K562 (cell line): ENCODE results near the gene ITPR2. TPM values are rescaled to one million over a fixed set of nuclear protein-coding genes. Genes with fewer than 3 reads are reported as not detected.

ENCODE experiments used
- ATAC-seq: fragments of 200-7000 bp; cut with Tn5 transposase; 3 replicates; pipeline ENCODE4 v1.9.1; 2020; ENCODE audit warnings: moderate library complexity
- BruUV-seq: library from RNA; stranded (reverse); fragments of 400-500 nt; replicated peaks from 2 replicates; lab custom pipeline; 2021; lab: Mats Ljungman, UMichigan
- CTCF ChIA-PET: fragments of 300-600 bp; formaldehyde crosslinking; extraction: SDS; loops from one replicate; lab custom pipeline; 2021; ENCODE audit warnings: low intra/inter-chr PET ratio; lab: Yijun Ruan, JAX
- POLR2A ChIA-PET: fragments of 300-600, 350-650 bp; sonication (Branson Sonifier 250); formaldehyde crosslinking; extraction: SDS; loops from one replicate; lab custom pipeline; 2021; ENCODE audit warnings: antibody characterized with exemption, inconsistent platforms; lab: Yijun Ruan, JAX
- DNase-seq, 4 experiments: peaks; one replicate each; pipeline versions ENCODE4 v3.0.0 to v3.0.0-alpha.2; 2011 to 2018; ENCODE audit warnings: low spot score in 3 of 4, mixed read lengths in 3 of 4; ENCODE audit errors: extremely low read depth in 1 of 4
- FAIRE-seq: peaks from 2 replicates; lab custom pipeline; 2011; peaks lifted over from hg19 to GRCh38; lab: Jason Lieb, UNC
- H2AFZ ChIP-seq: 2 replicates; pipeline ENCODE4 v1.6.0; 2011; ENCODE audit warnings: low read depth, low read length, control low read depth, inconsistent platforms
- H3K27ac ChIP-seq: fragments of 200-600 bp; 3 replicates; pipeline ENCODE4 v1.8.0; 2011; ENCODE audit warnings: low read depth, mild to moderate bottlenecking, control low read depth, inconsistent platforms, low read length, moderate library complexity, mixed read lengths; ENCODE audit errors: extremely low read depth
- H3K27me3 ChIP-seq, 2 experiments: fragments of 300-600 bp in 1 of 2; 2 replicates in 1 of 2; 3 replicates in 1 of 2; pipeline versions ENCODE4 v1.6.0 to v1.8.0; 2011; ENCODE audit warnings: inconsistent platforms in 2 of 2, low read length in 2 of 2, mild to moderate bottlenecking in 1 of 2, mixed read lengths in 1 of 2, moderate library complexity in 1 of 2; ENCODE audit not compliant: control insufficient read depth in 2 of 2, insufficient read depth in 2 of 2
- H3K36me3 ChIP-seq: fragments of 300-600 bp; 3 replicates; pipeline ENCODE4 v1.8.0; 2011; ENCODE audit warnings: mild to moderate bottlenecking, low read length, inconsistent platforms; ENCODE audit not compliant: control insufficient read depth, insufficient read depth
- H3K4me1 ChIP-seq, 2 experiments: fragments of 200-600 bp in 1 of 2; replicated peaks in 1 of 2; 2 replicates in 1 of 2; 3 replicates in 1 of 2; pipeline versions ENCODE4 v1.5.1 to v1.8.0; 2011; ENCODE audit warnings: inconsistent platforms in 2 of 2, low read length in 2 of 2, mild to moderate bottlenecking in 1 of 2, mixed read lengths in 1 of 2, moderate library complexity in 1 of 2; ENCODE audit not compliant: control insufficient read depth in 2 of 2, insufficient read depth in 2 of 2
- H3K4me2 ChIP-seq: 2 replicates; pipeline ENCODE4 v1.6.1; 2011; ENCODE audit warnings: low read length, control low read depth, inconsistent platforms, mixed read lengths; ENCODE audit not compliant: insufficient read depth
- H3K4me3 ChIP-seq: fragments of 200-600 bp; sonication (generic), shearing (Covaris generic); 2 replicates; pipeline ENCODE4 v1.5.1; 2016; ENCODE audit warnings: control low read depth, inconsistent platforms
- H3K79me2 ChIP-seq: fragments of 200-600 bp; 3 replicates; pipeline ENCODE4 v1.8.0; 2011; ENCODE audit warnings: low read length, inconsistent platforms; ENCODE audit not compliant: control insufficient read depth, insufficient read depth
- H3K9ac ChIP-seq, 2 experiments: 2 replicates each; pipeline versions ENCODE4 v1.6.0 to v1.6.1; 2011; ENCODE audit warnings: low read depth in 2 of 2, low read length in 2 of 2, control low read depth in 1 of 2, inconsistent platforms in 1 of 2, mild to moderate bottlenecking in 1 of 2, mixed read lengths in 1 of 2; ENCODE audit not compliant: insufficient read depth in 1 of 2
- H3K9me1 ChIP-seq: one replicate; pipeline ENCODE4 v1.6.0; 2011; ENCODE audit warnings: inconsistent platforms, mild to moderate bottlenecking, low read length, moderate library complexity; ENCODE audit not compliant: control insufficient read depth, insufficient read depth
- H3K9me3 ChIP-seq: replicated peaks from 2 replicates; pipeline ENCODE4 v1.5.1; 2011; ENCODE audit warnings: low read depth, low read length, inconsistent platforms; ENCODE audit not compliant: control insufficient read depth, insufficient read depth
- H4K20me1 ChIP-seq: replicated peaks from 2 replicates; pipeline ENCODE4 v1.6.1; 2011; ENCODE audit warnings: low read length, inconsistent platforms, mixed read lengths; ENCODE audit not compliant: control insufficient read depth, insufficient read depth
- ARID1B ChIP-seq: fragments of 450-650 bp; IDR thresholded peaks from 2 replicates; pipeline ENCODE4 v1.6.1; 2016; ENCODE audit warnings: antibody characterized with exemption, mild to moderate bottlenecking, inconsistent platforms
- EHMT2 ChIP-seq: fragments of 450-650 bp; IDR thresholded peaks from 2 replicates; pipeline ENCODE4 v1.6.1; 2018; ENCODE audit warnings: antibody characterized with exemption
- HMG20B ChIP-seq: fragments of 250-450 bp; sonication (Bioruptor Pico); IDR thresholded peaks from 2 replicates; pipeline ENCODE4 v1.5.0; 2021; ENCODE audit warnings: mild to moderate bottlenecking
- LEF1 ChIP-seq: fragments of 450-650 bp; IDR thresholded peaks from 2 replicates; pipeline ENCODE4 v1.6.1; 2016; ENCODE audit warnings: mild to moderate bottlenecking
- NKRF ChIP-seq: fragments of 450-650 bp; IDR thresholded peaks from 2 replicates; pipeline ENCODE4 v1.6.1; 2016; ENCODE audit warnings: borderline replicate concordance
- RUNX1 ChIP-seq: sonication (generic); IDR thresholded peaks from 2 replicates; pipeline ENCODE4 v1.6.1; 2016; ENCODE audit warnings: antibody characterized with exemption, low read depth
- TOE1 ChIP-seq, 2 experiments: fragments of 450-650 bp in 1 of 2; sonication (generic) in 1 of 2; formaldehyde crosslinking in 1 of 2; IDR thresholded peaks; 2 replicates each; pipeline versions ENCODE4 v1.7.1 to v1.8.0; 2016 to 2022; ENCODE audit warnings: borderline replicate concordance in 2 of 2, mild to moderate bottlenecking in 2 of 2, antibody characterized with exemption in 1 of 2, inconsistent platforms in 1 of 2, low read depth in 1 of 2, missing genetic modification reagents in 1 of 2, moderate library complexity in 1 of 2
- ZNF197 ChIP-seq: fragments of 200-800 bp; sonication (Bioruptor generic); IDR thresholded peaks from 2 replicates; pipeline ENCODE4 v1.6.1; 2016; ENCODE audit warnings: low read depth, missing genetic modification characterization, missing compliant biosample characterization
- ZNF668 ChIP-seq: fragments of 250-450 bp; sonication (Bioruptor Pico); IDR thresholded peaks from 2 replicates; pipeline ENCODE4 v1.8.0; 2022; ENCODE audit warnings: mild to moderate bottlenecking, inconsistent platforms
- WGBS: fragments of 100-300 bp; shearing (Covaris generic); methylation state at CpG from one replicate; pipeline ENCODE4 v1.1.6; 2016; ENCODE audit warnings: low coverage, mixed read lengths; ENCODE audit not compliant: insufficient coverage; ENCODE audit errors: missing lambda C conversion rate; 5-methylcytosine and 5-hydroxymethylcytosine counted together
- in situ Hi-C: fragments of 300-500 bp; cut with MboI; formaldehyde crosslinking; loops from 4 replicates; pipeline ENCODE4 v1.15.0; 2018; ENCODE audit warnings: inconsistent platforms, mixed read lengths
- intact Hi-C: fragments of 100-400 bp; cut with micrococcal nuclease; formaldehyde crosslinking; loops from 2 replicates; pipeline ENCODE4 v1.14.2; 2022
- polyA plus RNA-seq, 8 experiments: library from polyadenylated mRNA; depleted of rRNA in 4 of 8; stranded (reverse) in 5 of 8; unstranded in 3 of 8; fragments of >200 nt; fragmentation: Nextera tagmentation in 2 of 8; fragmentation: Illumina TruSeq in 1 of 8; extraction: Ambion mirVana in 2 of 8; extraction: Trizol in 1 of 8; gene quantifications; 2 replicates each; pipeline versions ENCODE4 v1.2.1 to v1.2.3, GENCODE V29; 2011 to 2014; ENCODE audit warnings: inconsistent platforms in 1 of 8, missing spikeins in 1 of 8
- total RNA-seq, 7 experiments: library from RNA; depleted of rRNA in 6 of 7; stranded (reverse); fragments of >200 nt in 6 of 7; fragmentation: Illumina TruSeq in 2 of 7; extraction: Trizol in 2 of 7; gene quantifications; 2 replicates each; pipeline versions ENCODE4 v1.2.1 to v1.2.3, GENCODE V29; 2011 to 2021; ENCODE audit warnings: low replicate concordance in 1 of 7
- TF ChIP-seq, protein P1 (sequence below): IDR thresholded peaks from 3 replicates; pipeline ENCODE4 v1.6.1; 2011; ENCODE audit warnings: borderline replicate concordance, mild to moderate bottlenecking; ENCODE audit not compliant: insufficient read length, insufficient read depth

ITPR2 gene
- total and polyA plus RNA-seq, 9 of the 15 experiments (the other 6 are each of a cell fraction or from before 2014, with no cell fraction given) = 0.21 to 3.3 (median 0.95) TPM

DNA sequence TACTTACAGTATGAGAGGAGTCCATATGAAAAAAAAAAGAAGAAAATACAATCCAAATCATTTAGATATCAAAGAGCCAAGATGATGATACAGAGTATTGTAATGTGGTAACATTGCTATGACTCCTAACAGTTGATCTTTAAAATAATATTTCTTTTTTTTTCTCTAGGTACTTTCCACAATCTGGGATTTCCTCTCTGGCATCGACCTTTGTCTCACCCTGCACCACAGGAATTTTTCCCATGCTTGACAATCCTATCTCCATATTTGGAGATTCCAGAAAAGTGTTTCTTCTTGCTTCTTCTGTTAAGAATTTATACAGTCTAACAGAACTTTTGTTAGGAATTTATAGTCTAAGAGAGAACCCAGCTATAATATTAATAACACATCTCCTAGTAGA lies 184.4 kb downstream of the ITPR2 start:
- Histone ChIP-seq H3K4me2 (no peak overlapping the region), H3K27me3 (no peaks in the 10 kb centered on the region), H2AFZ (no peak overlapping the region), H3K4me3 (no peak overlapping the region), H3K9ac (no peak overlapping the region), H3K36me3 (no peaks in the 10 kb centered on the region), H3K9me1 (no peaks in the 10 kb centered on the region), H3K9me3 (no peaks in the 10 kb centered on the region), H3K27ac (no peak overlapping the region), H4K20me1 (no peaks in the 10 kb centered on the region), H3K4me1 (no peaks in the 10 kb centered on the region), H3K79me2 (no peaks in the 10 kb centered on the region)
- FAIRE-seq (no peak), ATAC-seq (no peak), DNase-seq (no peak)
- CTCF ChIA-PET = interaction anchor here (0.6 kb wide), 1 partner anchor 16 kb away, joined by 3 read pairs; no protein-coding TSS in a partner anchor
- 7% methylated on average over 1 of the region's 1 CpG for WGBS
- intact Hi-C loops (no loop called here), in situ Hi-C loops (no loop called here)
- TF ChIP-seq EHMT2 (no peak), LEF1 (no peak), NKRF (no peak)
- no TSS peak for BruUV-seq
- POLR2A ChIA-PET = no interaction called here

- Histone ChIP-seq H3K27me3 (no peaks in the 10 kb centered on the region), H2AFZ (no peak overlapping the region), H3K79me2 (no peaks in the 10 kb centered on the region), H3K27ac (no peak overlapping the region), H3K9me1 (no peaks in the 10 kb centered on the region), H3K4me3 (no peak overlapping the region), H3K4me2 (no peak overlapping the region), H3K9ac (no peak overlapping the region), H3K36me3 (no peaks in the 10 kb centered on the region), H3K4me1 (no peaks in the 10 kb centered on the region), H3K9me3 (no peaks in the 10 kb centered on the region), H4K20me1 (no peaks in the 10 kb centered on the region)
- in situ Hi-C loops = no loop called here
- ChIA-PET POLR2A (no interaction called here), CTCF (interaction anchor here (0.6 kb wide), 1 partner anchor 15 kb away, joined by 3 read pairs; no protein-coding TSS in a partner anchor)
- DNase-seq = no peak
- intact Hi-C loops = no loop called here
- ATAC-seq = no peak
- 0% methylated on average over 3 of the region's 3 CpGs for whole genome bisulfite sequencing
- no TSS peak for BruUV-seq
- no peak for FAIRE-seq
- TF ChIP-seq TOE1 (IDR thresholded peaks at IDR 0.05; ENCODE audit: borderline replicate concordance) = no peak
- no peak for TF ChIP-seq TOE1 (CRISPR knock-in tag; IDR thresholded peaks at IDR 0.05; ENCODE audit: borderline replicate concordance, low read depth)
- TF ChIP-seq, protein P1, sequence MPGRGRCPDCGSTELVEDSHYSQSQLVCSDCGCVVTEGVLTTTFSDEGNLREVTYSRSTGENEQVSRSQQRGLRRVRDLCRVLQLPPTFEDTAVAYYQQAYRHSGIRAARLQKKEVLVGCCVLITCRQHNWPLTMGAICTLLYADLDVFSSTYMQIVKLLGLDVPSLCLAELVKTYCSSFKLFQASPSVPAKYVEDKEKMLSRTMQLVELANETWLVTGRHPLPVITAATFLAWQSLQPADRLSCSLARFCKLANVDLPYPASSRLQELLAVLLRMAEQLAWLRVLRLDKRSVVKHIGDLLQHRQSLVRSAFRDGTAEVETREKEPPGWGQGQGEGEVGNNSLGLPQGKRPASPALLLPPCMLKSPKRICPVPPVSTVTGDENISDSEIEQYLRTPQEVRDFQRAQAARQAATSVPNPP = no peak
- no peak for TF ChIP-seq RUNX1
- TF ChIP-seq HMG20B (CRISPR knock-in tag) = no peak
- TF ChIP-seq ZNF197 (CRISPR knock-in tag) = no peak
- no peak for TF ChIP-seq ARID1B
- no peak for TF ChIP-seq ZNF668 (CRISPR knock-in tag)
Measured at GRCh38 chr12:26648066-26648465, 184.9 kb downstream of the ITPR2 start.
